PC-3 (cell line): Measurements from ENCODE around the gene PPARG. TPM values are rescaled to one million over a fixed set of nuclear protein-coding genes. Genes with fewer than 3 reads are reported as not detected.

ENCODE experiments used
- ATAC-seq: fragments of 200-7000 bp; cut with Tn5 transposase; 2 replicates; pipeline ENCODE4 v1.9.1; 2020; ENCODE audit warnings: mild to moderate bottlenecking, moderate library complexity
- BruUV-seq: library from RNA; stranded (reverse); fragments of 400-500 nt; replicated peaks from 2 replicates; lab custom pipeline; 2021; lab: Mats Ljungman, UMichigan
- CTCF ChIA-PET: fragments of 300-600 bp; sonication (Branson Sonifier 250); formaldehyde crosslinking; loops from one replicate; lab custom pipeline; 2022; ENCODE audit warnings: antibody characterized with exemption; lab: Charles Lee
- POLR2A ChIA-PET: fragments of 300-600 bp; sonication (Branson Sonifier 250); formaldehyde crosslinking; loops from one replicate; lab custom pipeline; 2022; ENCODE audit warnings: antibody characterized with exemption; ENCODE audit not compliant: unreplicated experiment; lab: Charles Lee
- DNase-seq: peaks from one replicate; pipeline ENCODE4 v3.0.0-alpha.2; 2015
- H2AFZ ChIP-seq: fragments of 300-600 bp; sonication (generic); 2 replicates; pipeline ENCODE4 v1.6.0; 2016; ENCODE audit warnings: antibody characterized with exemption, low read length
- H3F3A ChIP-seq: fragments of 300-600 bp; sonication (generic); one replicate; pipeline ENCODE4 v1.6.0; 2017; ENCODE audit warnings: antibody characterized with exemption, low read length, control low read depth, mild to moderate bottlenecking; ENCODE audit not compliant: unreplicated experiment
- H3K27ac ChIP-seq: fragments of 300-600 bp; sonication (generic); 2 replicates; pipeline ENCODE4 v1.5.1; 2016; ENCODE audit warnings: mild to moderate bottlenecking, low read length
- H3K27me3 ChIP-seq: fragments of 300-600 bp; sonication (generic); 2 replicates; pipeline ENCODE4 v1.6.1; 2016; ENCODE audit warnings: low read length, mixed read lengths
- H3K36me3 ChIP-seq: fragments of 300-600 bp; sonication (generic); 2 replicates; pipeline ENCODE4 v1.6.1; 2016; ENCODE audit warnings: low read depth, mixed run types, low read length, mixed read lengths
- H3K4me1 ChIP-seq: fragments of 300-600 bp; sonication (generic); 2 replicates; pipeline ENCODE4 v1.5.1; 2016; ENCODE audit warnings: low read length; ENCODE audit not compliant: insufficient read depth
- H3K4me2 ChIP-seq: fragments of 300-600 bp; sonication (generic); 2 replicates; pipeline ENCODE4 v1.6.0; 2016; ENCODE audit warnings: low read length
- H3K4me3 ChIP-seq: fragments of 300-600 bp; sonication (generic); 2 replicates; pipeline ENCODE4 v1.5.1; 2016; ENCODE audit warnings: mild to moderate bottlenecking, low read length, mixed read lengths
- H3K79me2 ChIP-seq: fragments of 300-600 bp; sonication (generic); 2 replicates; pipeline ENCODE4 v1.6.1; 2017; ENCODE audit warnings: low read length, mixed read lengths
- H3K9ac ChIP-seq: fragments of 300-600 bp; sonication (generic); 2 replicates; pipeline ENCODE4 v1.6.0; 2016; ENCODE audit warnings: mild to moderate bottlenecking, low read length
- H3K9me2 ChIP-seq: fragments of 300-600 bp; sonication (generic); replicated peaks from 2 replicates; pipeline ENCODE4 v1.6.1; 2016; ENCODE audit warnings: mixed run types, low read length, mixed read lengths
- H3K9me3 ChIP-seq: fragments of 300-600 bp; sonication (generic); 2 replicates; pipeline ENCODE4 v1.6.1; 2016; ENCODE audit warnings: low read length, mixed read lengths
- H4K20me1 ChIP-seq: fragments of 300-600 bp; sonication (generic); 2 replicates; pipeline ENCODE4 v1.6.1; 2016; ENCODE audit warnings: low read length, mixed read lengths
- CTCF ChIP-seq: fragments of 300-600 bp; sonication (generic); conservative IDR thresholded peaks from 2 replicates; pipeline ENCODE4 v1.5.1; 2017; ENCODE audit warnings: antibody characterized with exemption, low read depth, mild to moderate bottlenecking, low read length
- EZH2 ChIP-seq: fragments of 300-600 bp; sonication (generic); IDR thresholded peaks from one replicate; pipeline ENCODE4 v1.6.1; 2017; ENCODE audit warnings: antibody characterized with exemption, mild to moderate bottlenecking, low read length; ENCODE audit not compliant: unreplicated experiment
- EZH2phosphoT487 ChIP-seq: fragments of 300-600 bp; sonication (generic); IDR thresholded peaks from 2 replicates; pipeline ENCODE4 v1.6.1; 2018; ENCODE audit warnings: mild to moderate bottlenecking, antibody characterized with exemption, low read length, borderline replicate concordance
- intact Hi-C: fragments of 100-400 bp; cut with micrococcal nuclease; formaldehyde crosslinking; loops from 2 replicates; pipeline ENCODE4 v1.9.0; 2023
- total RNA-seq: library from RNA; depleted of rRNA; stranded (reverse); fragments of >200 nt; gene quantifications from 2 replicates; pipeline ENCODE4 v1.2.3, GENCODE V29; 2014

The PPARG gene
- total RNA-seq, 1 experiment from 2014 or later, result 250 TPM

GRCh38 chr3:12265508-12265907 lies 23.4 kb upstream of the PPARG start:
- DNase-seq, result no peak
- ChIA-PET CTCF (no interaction called here), POLR2A (interaction anchor here (0.6 kb wide), 1 partner anchor 30 kb away, joined by 3 read pairs; no protein-coding TSS in a partner anchor)
- H3K9ac ChIP-seq, result no peak overlapping the region
- H3F3A ChIP-seq, result no peaks in the 10 kb centered on the region
- H2AFZ ChIP-seq, result no peak overlapping the region
- H3K36me3 ChIP-seq, result no peaks in the 10 kb centered on the region
- TF ChIP-seq CTCF (no peak), EZH2 (no peak), EZH2phosphoT487 (no peak)
- no peak overlapping the region for H3K4me2 ChIP-seq
- H3K79me2 ChIP-seq, result no peaks in the 10 kb centered on the region
- no peak overlapping the region for H3K4me3 ChIP-seq
- no peaks in the 10 kb centered on the region for H3K27me3 ChIP-seq
- no peaks in the 10 kb centered on the region for H4K20me1 ChIP-seq
- no peak for ATAC-seq
- H3K27ac ChIP-seq, result no peak overlapping the region
- peaks cover 15% of the 10 kb centered on the region; the same call in 1 of the 2 replicates for H3K4me1 ChIP-seq
- no TSS peak for BruUV-seq
- H3K9me2 ChIP-seq, result no peaks in the 10 kb centered on the region
- intact Hi-C loops, result no loop called here
- no peaks in the 10 kb centered on the region for H3K9me3 ChIP-seq

DNA sequence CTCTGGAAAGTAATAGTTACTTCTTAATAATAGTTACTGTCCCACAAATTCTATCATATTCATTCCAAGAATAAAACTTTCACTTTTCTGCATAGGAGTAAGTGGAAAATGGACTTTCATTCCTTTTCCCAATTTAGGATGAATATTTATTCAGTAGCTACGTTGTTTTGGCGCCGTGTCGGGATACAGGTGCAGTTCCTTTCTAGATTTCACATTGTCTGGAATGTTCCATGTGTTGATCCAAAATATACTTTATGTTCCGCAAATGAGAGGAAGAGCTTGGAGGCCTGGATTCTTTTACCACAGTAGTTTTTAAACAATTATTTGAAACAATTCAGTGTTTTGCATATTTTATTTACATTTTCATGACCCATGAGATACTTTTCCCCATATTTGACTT lies 22.8 kb upstream of the PPARG start:
- no peaks in the 10 kb centered on the region for H3F3A ChIP-seq
- no peaks in the 10 kb centered on the region for H3K36me3 ChIP-seq
- H3K9me2 ChIP-seq, result no peaks in the 10 kb centered on the region
- H2AFZ ChIP-seq, result no peak overlapping the region
- H3K79me2 ChIP-seq, result no peaks in the 10 kb centered on the region
- no TSS peak for BruUV-seq
- no peak overlapping the region for H3K9ac ChIP-seq
- POLR2A ChIA-PET, result no interaction called here
- no peak overlapping the region for H3K27ac ChIP-seq
- H3K4me3 ChIP-seq, result no peak overlapping the region
- CTCF ChIA-PET, result no interaction called here
- peaks cover 15% of the 10 kb centered on the region; the same call in 1 of the 2 replicates for H3K4me1 ChIP-seq
- intact Hi-C loops, result no loop called here
- ATAC-seq (no peak), DNase-seq (no peak)
- H3K9me3 ChIP-seq, result no peaks in the 10 kb centered on the region
- H3K27me3 ChIP-seq, result no peaks in the 10 kb centered on the region
- no peaks in the 10 kb centered on the region for H4K20me1 ChIP-seq
- no peak overlapping the region for H3K4me2 ChIP-seq
- TF ChIP-seq EZH2phosphoT487, result no peak
- no peak for TF ChIP-seq EZH2
- no peak for TF ChIP-seq CTCF

DNA sequence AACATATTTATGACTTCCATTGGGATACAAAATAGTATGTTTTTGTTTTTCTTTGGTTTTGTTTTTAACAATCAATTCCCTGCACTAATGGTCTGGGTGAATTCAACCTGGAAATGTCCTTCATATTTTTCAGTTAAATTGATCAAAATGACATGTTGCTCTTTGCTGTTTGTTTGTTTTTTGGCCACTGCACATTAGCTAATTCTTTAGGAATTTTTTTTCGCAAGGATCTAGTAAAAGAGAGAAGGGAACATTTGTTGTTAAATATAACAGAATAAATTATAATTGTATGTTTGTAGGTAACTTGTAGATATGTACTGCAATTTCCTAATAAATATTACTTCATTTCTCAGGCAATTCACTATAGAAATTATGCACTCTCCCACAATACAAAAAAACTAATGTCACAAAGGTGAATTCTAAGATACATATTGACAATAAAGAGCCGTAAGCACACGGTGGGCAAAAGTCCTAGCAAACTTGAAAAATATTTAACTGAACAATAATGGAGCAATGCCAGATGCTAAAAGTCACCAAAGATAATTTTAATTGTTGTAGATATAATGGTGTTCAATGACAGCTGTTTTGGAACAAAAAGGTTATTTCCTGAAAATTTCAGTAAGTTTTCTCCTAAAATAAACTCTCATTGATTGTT lies 21.4 kb upstream of the PPARG start:
- TF ChIP-seq EZH2phosphoT487, result no peak
- no peak overlapping the region for H3K27ac ChIP-seq
- H3K4me1 ChIP-seq, result peaks cover 15% of the 10 kb centered on the region; the same call in 1 of the 2 replicates
- no peaks in the 10 kb centered on the region for H3F3A ChIP-seq
- no TSS peak for BruUV-seq
- H3K9me3 ChIP-seq, result no peaks in the 10 kb centered on the region
- DNase-seq, result no peak
- H4K20me1 ChIP-seq, result no peaks in the 10 kb centered on the region
- no peaks in the 10 kb centered on the region for H3K79me2 ChIP-seq
- no peaks in the 10 kb centered on the region for H3K27me3 ChIP-seq
- intact Hi-C loops, result no loop called here
- H2AFZ ChIP-seq, result no peak overlapping the region
- ChIA-PET POLR2A (no interaction called here), CTCF (no interaction called here)
- no peak overlapping the region for H3K4me3 ChIP-seq
- ATAC-seq, result no peak
- H3K9ac ChIP-seq, result no peak overlapping the region
- H3K36me3 ChIP-seq, result no peaks in the 10 kb centered on the region
- no peak overlapping the region for H3K4me2 ChIP-seq
- H3K9me2 ChIP-seq, result no peaks in the 10 kb centered on the region
